ENCODE measurements around the gene OST4.

Gene OST4

GRCh38 chr2:27102329-27102728 is 30.9 kb upstream of the OST4 start:
- Histone ChIP-seq H3K4me2 (ENCODE audit: low read depth, low read length) (no peak overlapping the region), H3K27ac (ENCODE audit: low read length) (no peak overlapping the region), H3K36me3 (replicated peaks; ENCODE audit: insufficient read depth, low read length) (no peaks in the 10 kb centered on the region), H3K9ac (ENCODE audit: low read length) (no peak overlapping the region), H3F3A (ENCODE audit: insufficient read depth, low read length) (0 out of 2 replicates have a peak, but pooled peaks cover 4% of the 10 kb centered on the region), H4K20me1 (ENCODE audit: insufficient read depth, low read length) (no peaks in the 10 kb centered on the region), H2AFZ (ENCODE audit: low read length) (no peak overlapping the region), H3K4me1 (ENCODE audit: low read length) (peaks cover 9% of the 10 kb centered on the region), H3K4me3 (ENCODE audit: low read length) (no peak overlapping the region), H3K9me2 (replicated peaks; ENCODE audit: insufficient read depth, low read length) (no peaks in the 10 kb centered on the region), H3K27me3 (replicated peaks; ENCODE audit: insufficient read depth, low read length) (no peaks in the 10 kb centered on the region), H3K9me3 (replicated peaks; ENCODE audit: insufficient read depth, low read length) (no peaks in the 10 kb centered on the region), H3K79me2 (ENCODE audit: low read length) (no peaks in the 10 kb centered on the region)
- DNase-seq: no peak
- TF ChIP-seq CTCF (IDR thresholded peaks at IDR 0.05; ENCODE audit: low read length) (no peak), EZH2phosphoT487 (IDR thresholded peaks at IDR 0.05; ENCODE audit: low read length) (no peak), EZH2 (optimal IDR thresholded peaks at IDR 0.05; ENCODE audit: low read depth, low read length) (no peak)

- no peak overlapping the region for H3K4me2 ChIP-seq (ENCODE audit: low read depth, low read length)
- H3K4me3 ChIP-seq (ENCODE audit: low read length): no peak overlapping the region
- TF ChIP-seq EZH2 (optimal IDR thresholded peaks at IDR 0.05; ENCODE audit: low read depth, low read length): no peak
- no peak for TF ChIP-seq EZH2phosphoT487 (IDR thresholded peaks at IDR 0.05; ENCODE audit: low read length)
- TF ChIP-seq CTCF (IDR thresholded peaks at IDR 0.05; ENCODE audit: low read length): no peak
- no peak for DNase-seq
- no peak overlapping the region for H2AFZ ChIP-seq (ENCODE audit: low read length)
- H3K27ac ChIP-seq (ENCODE audit: low read length): no peak overlapping the region
- H3K36me3 ChIP-seq (replicated peaks; ENCODE audit: insufficient read depth, low read length): no peaks in the 10 kb centered on the region
- no peaks in the 10 kb centered on the region for H3K9me3 ChIP-seq (replicated peaks; ENCODE audit: insufficient read depth, low read length)
- no peaks in the 10 kb centered on the region for H3F3A ChIP-seq (ENCODE audit: insufficient read depth, low read length)
- peaks cover 4% of the 10 kb centered on the region; the same call in 1 of the 2 replicates for H3K4me1 ChIP-seq (ENCODE audit: low read length)
- H3K9ac ChIP-seq (ENCODE audit: low read length): no peak overlapping the region
- no peaks in the 10 kb centered on the region for H3K79me2 ChIP-seq (ENCODE audit: low read length)
- no peaks in the 10 kb centered on the region for H3K9me2 ChIP-seq (replicated peaks; ENCODE audit: insufficient read depth, low read length)
- no peaks in the 10 kb centered on the region for H3K27me3 ChIP-seq (replicated peaks; ENCODE audit: insufficient read depth, low read length)
- H4K20me1 ChIP-seq (ENCODE audit: insufficient read depth, low read length): no peaks in the 10 kb centered on the region
These were observed 28.6 kb upstream of the OST4 start for GRCh38 chr2:27100036-27100435.

DNA sequence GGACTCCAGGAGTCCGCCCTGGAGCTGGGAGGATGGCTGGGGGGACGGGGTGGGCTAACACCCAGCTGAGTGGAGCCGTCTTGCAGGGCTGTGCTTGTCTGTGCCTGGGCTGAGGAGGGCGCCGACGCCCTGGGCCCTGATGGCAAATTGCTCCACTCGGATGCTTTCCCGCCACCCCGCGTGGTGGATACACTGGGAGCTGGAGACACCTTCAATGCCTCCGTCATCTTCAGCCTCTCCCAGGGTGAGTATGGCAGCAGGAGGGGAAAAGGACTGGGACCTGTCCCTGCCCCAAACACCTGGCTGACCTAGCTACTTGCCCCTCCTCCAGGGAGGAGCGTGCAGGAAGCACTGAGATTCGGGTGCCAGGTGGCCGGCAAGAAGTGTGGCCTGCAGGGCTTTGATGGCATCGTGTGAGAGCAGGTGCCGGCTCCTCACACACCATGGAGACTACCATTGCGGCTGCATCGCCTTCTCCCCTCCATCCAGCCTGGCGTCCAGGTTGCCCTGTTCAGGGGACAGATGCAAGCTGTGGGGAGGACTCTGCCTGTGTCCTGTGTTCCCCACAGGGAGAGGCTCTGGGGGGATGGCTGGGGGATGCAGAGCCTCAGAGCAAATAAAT is 28.0 kb upstream of the OST4 start:
- Histone ChIP-seq H2AFZ (ENCODE audit: low read length) (no peak overlapping the region), H3F3A (ENCODE audit: insufficient read depth, low read length) (no peaks in the 10 kb centered on the region), H3K9me2 (replicated peaks; ENCODE audit: insufficient read depth, low read length) (no peaks in the 10 kb centered on the region), H3K36me3 (replicated peaks; ENCODE audit: insufficient read depth, low read length) (no peaks in the 10 kb centered on the region), H3K4me3 (ENCODE audit: low read length) (no peak overlapping the region), H3K79me2 (ENCODE audit: low read length) (no peaks in the 10 kb centered on the region), H3K27me3 (replicated peaks; ENCODE audit: insufficient read depth, low read length) (no peaks in the 10 kb centered on the region), H3K4me2 (ENCODE audit: low read depth, low read length) (no peak overlapping the region), H4K20me1 (ENCODE audit: insufficient read depth, low read length) (no peaks in the 10 kb centered on the region), H3K9me3 (replicated peaks; ENCODE audit: insufficient read depth, low read length) (no peaks in the 10 kb centered on the region), H3K9ac (ENCODE audit: low read length) (no peak overlapping the region), H3K27ac (ENCODE audit: low read length) (no peak overlapping the region), H3K4me1 (ENCODE audit: low read length) (peaks cover 4% of the 10 kb centered on the region; the same call in 1 of the 2 replicates)
- DNase-seq: no peak
- TF ChIP-seq CTCF (IDR thresholded peaks at IDR 0.05; ENCODE audit: low read length) (no peak), EZH2phosphoT487 (IDR thresholded peaks at IDR 0.05; ENCODE audit: low read length) (no peak), EZH2 (optimal IDR thresholded peaks at IDR 0.05; ENCODE audit: low read depth, low read length) (no peak)
